Activated naive CD4-positive, alpha-beta T cell treated with anti-CD3 and anti-CD28 coated beads, Interleukin-2, amount 50 U/mL, for 16 hours (primary cell): ENCODE data around the gene OR52E1.

ENCODE experiments used
- DNase-seq: peaks from one replicate; pipeline ENCODE4 v3.0.0-alpha.2; 2020

The OR52E1 gene

GRCh38 chr11:5118893-5119292 lies 49.5 kb downstream of the OR52E1 start:
- DNase-seq = no peak
